Mesodermal cell (in vitro differentiated cells): ENCODE data around the gene MARCHF10.

Experiments used
- H3K27ac ChIP-seq: 2 replicates; pipeline ENCODE4 v1.7.0; 2013; ENCODE audit warnings: mild to moderate bottlenecking, low read depth, low read length, moderate library complexity; ENCODE audit not compliant: severe bottlenecking
- H3K36me3 ChIP-seq: 2 replicates; pipeline ENCODE4 v1.7.1; 2013; ENCODE audit warnings: mild to moderate bottlenecking, low read length, moderate library complexity; ENCODE audit not compliant: control insufficient read depth, insufficient read depth
- H3K4me1 ChIP-seq: one replicate; pipeline ENCODE4 v1.7.1; 2013; ENCODE audit warnings: mild to moderate bottlenecking, low read length; ENCODE audit not compliant: insufficient read depth, control insufficient read depth, poor library complexity, severe bottlenecking
- H3K4me3 ChIP-seq: 2 replicates; pipeline ENCODE4 v1.7.0; 2013; ENCODE audit warnings: low read length, control low read depth, mild to moderate bottlenecking; ENCODE audit not compliant: insufficient read depth, poor library complexity, severe bottlenecking; ENCODE audit errors: extremely low read depth
- H3K9me3 ChIP-seq: 2 replicates; pipeline ENCODE4 v1.7.1; 2013; ENCODE audit warnings: mild to moderate bottlenecking, low read length, moderate library complexity; ENCODE audit not compliant: control insufficient read depth
- WGBS, 2 experiments: methylation state at CpG; one replicate each; pipeline ENCODE4 v1.1.5; 2013; ENCODE audit warnings: missing lambda C conversion rate in 2 of 2; ENCODE audit not compliant: insufficient coverage in 2 of 2; 5-methylcytosine and 5-hydroxymethylcytosine counted together

The MARCHF10 gene

DNA sequence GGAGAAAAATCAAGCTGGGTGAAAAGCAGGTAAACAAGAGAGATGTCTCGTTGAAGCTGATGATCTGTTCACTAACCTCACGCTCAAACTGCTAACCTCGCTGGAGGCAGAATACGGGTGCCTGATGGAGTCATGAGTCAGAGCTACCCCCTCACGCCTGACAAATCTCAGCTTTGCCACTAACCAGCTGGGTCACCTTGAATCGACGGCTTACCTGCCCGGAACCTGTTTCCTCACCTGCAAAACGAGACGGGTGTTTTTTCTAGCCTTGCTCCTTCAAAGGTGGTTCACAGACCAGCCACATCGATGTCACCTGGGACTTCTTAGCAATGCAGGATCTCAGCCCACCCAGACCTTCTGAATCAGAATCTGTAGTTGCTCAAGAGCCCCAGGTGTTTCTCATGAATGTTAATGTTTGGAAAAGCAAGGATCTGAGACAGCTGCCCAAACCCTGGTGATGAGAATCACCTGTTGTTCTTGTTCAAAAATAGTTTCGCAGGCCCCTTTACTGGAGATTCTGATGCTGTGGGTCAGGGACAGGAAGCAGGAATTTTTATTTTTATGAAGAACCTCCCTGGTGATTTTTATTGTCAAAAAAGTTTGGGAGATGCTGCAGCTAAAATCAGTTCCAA is 56.9 kb downstream of the MARCHF10 start:
- H3K4me3 ChIP-seq, result no peak overlapping the region
- H3K4me1 ChIP-seq, result no peaks in the 10 kb centered on the region
- H3K9me3 ChIP-seq, result no peaks in the 10 kb centered on the region
- H3K36me3 ChIP-seq, result no peaks in the 10 kb centered on the region
- no peak overlapping the region for H3K27ac ChIP-seq
- 80 to 81% methylated on average over 12 of the region's 12 CpGs for WGBS, 2 experiments

GRCh38 chr17:62750631-62751051 is 57.5 kb downstream of the MARCHF10 start:
- WGBS, 2 experiments, result 57 to 61% methylated on average over 12 to 14 of the region's 15 CpGs

GRCh38 chr17:62749926-62750325 is 58.2 kb downstream of the MARCHF10 start:
- WGBS, 2 experiments, result 92 to 98% methylated on average over 14 to 16 of the region's 17 CpGs
- no peak overlapping the region for H3K27ac ChIP-seq

More at GRCh38 chr17:62750631-62751051, 57.5 kb downstream of the MARCHF10 start:
- Histone ChIP-seq H3K9me3 (no peaks in the 10 kb centered on the region), H3K27ac (no peak overlapping the region), H3K4me1 (no peaks in the 10 kb centered on the region), H3K36me3 (no peaks in the 10 kb centered on the region), H3K4me3 (no peak overlapping the region)

DNA sequence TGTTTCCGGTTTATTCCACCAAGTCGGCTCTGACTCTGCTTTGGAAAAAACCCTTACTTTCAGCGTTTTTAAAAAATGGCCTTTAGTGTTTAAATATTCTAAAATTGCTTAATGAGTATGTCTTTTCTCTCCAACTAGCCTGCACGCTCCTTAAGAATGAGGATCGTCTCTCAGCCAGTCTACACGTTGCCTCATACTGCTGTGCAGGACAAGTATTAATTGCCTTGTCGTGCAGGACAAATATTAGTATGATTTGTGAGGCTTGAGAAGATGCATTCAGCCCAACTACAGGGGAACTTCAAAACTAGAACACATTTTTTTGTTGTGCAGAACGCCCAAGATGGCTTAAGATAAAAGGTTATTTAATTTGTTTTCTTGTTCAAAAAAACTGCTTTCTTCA is 61.2 kb downstream of the MARCHF10 start:
- H3K4me1 ChIP-seq, result no peaks in the 10 kb centered on the region
- no peaks in the 10 kb centered on the region for H3K9me3 ChIP-seq
- no peak overlapping the region for H3K27ac ChIP-seq
- H3K36me3 ChIP-seq, result no peaks in the 10 kb centered on the region
- 93 to 100% methylated on average over 3 to 4 of the region's 8 CpGs for WGBS, 2 experiments
- no peak overlapping the region for H3K4me3 ChIP-seq

More at GRCh38 chr17:62749926-62750325, 58.2 kb downstream of the MARCHF10 start:
- H3K4me3 ChIP-seq, result no peak overlapping the region
- H3K9me3 ChIP-seq, result no peaks in the 10 kb centered on the region
- H3K36me3 ChIP-seq, result no peaks in the 10 kb centered on the region
- H3K4me1 ChIP-seq, result no peaks in the 10 kb centered on the region

DNA sequence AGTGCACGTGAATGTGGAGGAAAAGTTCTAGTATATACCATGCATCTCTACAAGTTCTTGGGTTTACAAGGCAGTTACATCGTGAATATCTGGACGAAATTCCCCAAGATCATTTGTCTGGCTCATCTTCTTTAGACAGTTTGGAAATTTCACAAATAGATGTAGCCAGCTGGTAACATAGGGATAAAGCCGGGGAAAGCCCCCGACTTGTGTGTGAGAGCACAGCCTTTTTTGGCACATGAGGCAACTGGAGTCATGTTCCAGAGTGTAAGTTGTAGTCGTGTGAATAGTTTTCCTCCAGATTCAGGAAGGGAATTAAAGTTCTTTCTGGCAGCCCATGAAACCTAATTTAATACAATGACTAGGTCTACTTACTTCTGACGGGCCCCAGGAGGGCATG is 62.3 kb downstream of the MARCHF10 start:
- no peaks in the 10 kb centered on the region for H3K9me3 ChIP-seq
- no peaks in the 10 kb centered on the region for H3K4me1 ChIP-seq
- H3K36me3 ChIP-seq, result no peaks in the 10 kb centered on the region
- H3K4me3 ChIP-seq, result no peak overlapping the region
- WGBS, 2 experiments, result 77 to 90% methylated on average over 5 to 6 of the region's 7 CpGs
- no peak overlapping the region for H3K27ac ChIP-seq

DNA sequence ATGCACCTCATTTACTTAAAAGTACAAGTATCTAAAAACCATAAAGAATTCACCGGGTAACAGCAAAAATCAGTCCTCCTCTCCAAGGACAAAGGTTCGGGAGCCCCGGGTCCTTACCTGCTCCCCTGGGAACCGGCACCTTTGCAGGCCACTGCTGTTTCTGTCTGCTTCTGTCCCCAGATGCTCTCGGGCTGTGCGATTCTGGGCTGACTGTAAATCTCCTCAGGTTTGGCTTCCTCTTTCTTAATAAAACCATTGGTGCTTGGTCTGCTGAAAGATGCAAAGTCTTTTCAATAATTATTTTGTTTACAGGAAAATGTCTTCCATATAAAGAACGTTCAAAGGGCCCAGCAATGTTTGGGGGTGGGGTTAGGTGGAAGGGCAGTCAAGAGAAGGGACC is 63.9 kb downstream of the MARCHF10 start:
- no peaks in the 10 kb centered on the region for H3K9me3 ChIP-seq
- H3K4me1 ChIP-seq, result no peaks in the 10 kb centered on the region
- H3K36me3 ChIP-seq, result no peaks in the 10 kb centered on the region
- no peak overlapping the region for H3K4me3 ChIP-seq
- no peak overlapping the region for H3K27ac ChIP-seq
- WGBS, 2 experiments, result 84 to 87% methylated on average over 4 to 5 of the region's 7 CpGs

DNA sequence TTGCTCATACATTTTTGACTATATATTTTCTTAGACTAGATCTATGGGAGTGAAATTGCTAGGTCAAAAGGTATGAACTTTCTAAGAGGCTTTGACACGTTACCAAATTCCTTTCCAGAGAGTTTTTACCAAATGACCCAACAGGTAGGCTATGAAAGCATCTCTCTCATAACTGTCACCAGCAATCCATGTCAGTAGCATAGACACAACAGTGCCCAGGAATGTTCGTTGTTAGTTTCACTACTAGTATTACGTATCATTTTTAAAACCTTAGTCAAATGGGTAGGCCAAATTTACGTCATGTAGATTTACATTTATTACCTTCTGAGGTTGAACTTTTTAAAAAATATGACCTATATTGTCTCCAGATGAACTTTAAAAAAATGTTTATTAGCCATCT is 66.8 kb downstream of the MARCHF10 start:
- H3K9me3 ChIP-seq, result no peaks in the 10 kb centered on the region
- H3K4me3 ChIP-seq, result no peak overlapping the region
- H3K36me3 ChIP-seq, result no peaks in the 10 kb centered on the region
- no peaks in the 10 kb centered on the region for H3K4me1 ChIP-seq
- H3K27ac ChIP-seq, result no peak overlapping the region
- WGBS, 2 experiments, result 83 to 88% methylated on average over 1 to 2 of the region's 4 CpGs

DNA sequence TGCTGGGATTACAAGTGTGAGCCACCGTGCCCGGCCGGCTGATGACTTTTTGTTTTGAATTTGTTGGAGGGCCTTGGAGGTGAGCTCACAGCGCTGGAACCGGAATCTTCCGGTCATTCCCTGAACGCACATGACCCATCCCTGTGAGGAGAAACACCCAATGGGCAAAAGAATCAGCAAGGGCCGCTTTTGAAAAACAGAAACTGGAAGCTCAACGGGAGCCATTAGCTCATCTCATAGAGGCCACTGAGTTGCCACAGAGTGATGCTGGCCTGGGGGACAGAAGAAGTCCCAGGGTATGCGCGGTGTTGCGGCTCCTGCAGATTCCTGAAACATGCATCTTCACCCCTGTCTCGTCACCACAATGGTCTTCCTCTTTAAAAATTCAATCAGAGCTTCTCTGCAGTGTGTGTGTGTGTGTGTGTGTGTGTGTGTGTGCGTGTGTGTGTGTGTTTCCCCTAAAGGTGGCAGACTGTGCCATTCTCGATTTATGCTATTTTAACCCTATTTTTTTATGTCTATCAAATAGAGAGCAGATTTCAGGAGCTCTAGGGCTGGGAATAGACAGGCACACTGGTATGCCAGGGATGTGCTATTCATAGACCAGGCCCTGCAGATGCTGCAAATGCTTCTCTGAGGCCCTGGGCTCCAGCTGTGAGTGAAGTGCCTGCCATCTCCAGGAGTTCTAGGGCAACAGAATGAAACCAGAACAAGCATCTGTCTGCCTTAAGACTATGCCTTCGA is 68.3 kb downstream of the MARCHF10 start:
- WGBS, 2 experiments, result 91 to 98% methylated on average over 9 to 10 of the region's 16 CpGs

GRCh38 chr17:62738281-62738680 is 69.8 kb downstream of the MARCHF10 start:
- H3K36me3 ChIP-seq, result no peaks in the 10 kb centered on the region
- WGBS, 2 experiments, result 89 to 91% methylated on average over 6 of the region's 9 CpGs
- no peak overlapping the region for H3K27ac ChIP-seq
- H3K4me3 ChIP-seq, result no peak overlapping the region
- no peaks in the 10 kb centered on the region for H3K4me1 ChIP-seq
- H3K9me3 ChIP-seq, result no peaks in the 10 kb centered on the region

More for the DNA sequence above, 68.3 kb downstream of the MARCHF10 start:
- no peaks in the 10 kb centered on the region for H3K36me3 ChIP-seq
- H3K4me3 ChIP-seq, result no peak overlapping the region
- H3K9me3 ChIP-seq, result no peaks in the 10 kb centered on the region
- no peaks in the 10 kb centered on the region for H3K4me1 ChIP-seq
- no peak overlapping the region for H3K27ac ChIP-seq

DNA sequence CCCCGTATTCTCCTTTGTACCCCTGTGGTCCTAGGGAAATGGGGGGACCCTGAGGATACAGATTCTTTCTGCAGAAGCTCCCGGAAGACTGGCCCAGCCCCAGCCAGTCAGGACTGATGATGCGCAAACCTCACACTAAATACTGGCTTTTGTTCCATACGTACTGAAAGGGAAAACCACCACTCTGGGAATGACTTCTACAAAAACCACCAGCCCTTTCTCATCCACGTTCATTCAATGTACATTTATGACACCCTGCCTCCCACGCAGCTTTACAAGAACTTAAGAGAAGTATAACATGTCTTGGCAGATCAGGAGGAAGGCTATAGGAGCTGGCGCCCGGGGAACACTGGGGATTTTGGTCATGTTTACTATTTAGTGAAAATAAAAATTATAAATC is 70.6 kb downstream of the MARCHF10 start:
- WGBS, 2 experiments, result 94 to 97% methylated on average over 4 of the region's 8 CpGs
- Histone ChIP-seq H3K36me3 (no peaks in the 10 kb centered on the region), H3K4me3 (no peak overlapping the region)

More for the DNA sequence above, 70.6 kb downstream of the MARCHF10 start:
- no peaks in the 10 kb centered on the region for H3K4me1 ChIP-seq
- H3K27ac ChIP-seq, result no peak overlapping the region
- H3K9me3 ChIP-seq, result no peaks in the 10 kb centered on the region
